ENCODE results near the gene MPHOSPH9.

GRCh38 chr12:123253641-123254459 is 20.9 kb upstream of the MPHOSPH9 start:
- TF ChIP-seq, protein P1, sequence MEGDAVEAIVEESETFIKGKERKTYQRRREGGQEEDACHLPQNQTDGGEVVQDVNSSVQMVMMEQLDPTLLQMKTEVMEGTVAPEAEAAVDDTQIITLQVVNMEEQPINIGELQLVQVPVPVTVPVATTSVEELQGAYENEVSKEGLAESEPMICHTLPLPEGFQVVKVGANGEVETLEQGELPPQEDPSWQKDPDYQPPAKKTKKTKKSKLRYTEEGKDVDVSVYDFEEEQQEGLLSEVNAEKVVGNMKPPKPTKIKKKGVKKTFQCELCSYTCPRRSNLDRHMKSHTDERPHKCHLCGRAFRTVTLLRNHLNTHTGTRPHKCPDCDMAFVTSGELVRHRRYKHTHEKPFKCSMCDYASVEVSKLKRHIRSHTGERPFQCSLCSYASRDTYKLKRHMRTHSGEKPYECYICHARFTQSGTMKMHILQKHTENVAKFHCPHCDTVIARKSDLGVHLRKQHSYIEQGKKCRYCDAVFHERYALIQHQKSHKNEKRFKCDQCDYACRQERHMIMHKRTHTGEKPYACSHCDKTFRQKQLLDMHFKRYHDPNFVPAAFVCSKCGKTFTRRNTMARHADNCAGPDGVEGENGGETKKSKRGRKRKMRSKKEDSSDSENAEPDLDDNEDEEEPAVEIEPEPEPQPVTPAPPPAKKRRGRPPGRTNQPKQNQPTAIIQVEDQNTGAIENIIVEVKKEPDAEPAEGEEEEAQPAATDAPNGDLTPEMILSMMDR (IDR thresholded peaks at IDR 0.05) = no peak
- TF ChIP-seq EZH2 (IDR thresholded peaks at IDR 0.05; ENCODE audit: borderline replicate concordance, insufficient read depth, low read depth, low read length, poor library complexity, severe bottlenecking) = no peak
